Fibroblast of skin of abdomen (primary cell): ENCODE results near the gene THAP8.

ENCODE experiments used
- DNase-seq: peaks from one replicate; pipeline ENCODE4 v3.0.0-alpha.2; 2013

The THAP8 gene

GRCh38 chr19:35993923-35994598 lies 60.0 kb downstream of the THAP8 start:
- no peak for DNase-seq

GRCh38 chr19:35992907-35993765 lies 60.9 kb downstream of the THAP8 start:
- DNase-seq, result no peak

- DNase-seq, result no peak
Observed at GRCh38 chr19:35991731-35992450, 62.2 kb downstream of the THAP8 start.

DNA sequence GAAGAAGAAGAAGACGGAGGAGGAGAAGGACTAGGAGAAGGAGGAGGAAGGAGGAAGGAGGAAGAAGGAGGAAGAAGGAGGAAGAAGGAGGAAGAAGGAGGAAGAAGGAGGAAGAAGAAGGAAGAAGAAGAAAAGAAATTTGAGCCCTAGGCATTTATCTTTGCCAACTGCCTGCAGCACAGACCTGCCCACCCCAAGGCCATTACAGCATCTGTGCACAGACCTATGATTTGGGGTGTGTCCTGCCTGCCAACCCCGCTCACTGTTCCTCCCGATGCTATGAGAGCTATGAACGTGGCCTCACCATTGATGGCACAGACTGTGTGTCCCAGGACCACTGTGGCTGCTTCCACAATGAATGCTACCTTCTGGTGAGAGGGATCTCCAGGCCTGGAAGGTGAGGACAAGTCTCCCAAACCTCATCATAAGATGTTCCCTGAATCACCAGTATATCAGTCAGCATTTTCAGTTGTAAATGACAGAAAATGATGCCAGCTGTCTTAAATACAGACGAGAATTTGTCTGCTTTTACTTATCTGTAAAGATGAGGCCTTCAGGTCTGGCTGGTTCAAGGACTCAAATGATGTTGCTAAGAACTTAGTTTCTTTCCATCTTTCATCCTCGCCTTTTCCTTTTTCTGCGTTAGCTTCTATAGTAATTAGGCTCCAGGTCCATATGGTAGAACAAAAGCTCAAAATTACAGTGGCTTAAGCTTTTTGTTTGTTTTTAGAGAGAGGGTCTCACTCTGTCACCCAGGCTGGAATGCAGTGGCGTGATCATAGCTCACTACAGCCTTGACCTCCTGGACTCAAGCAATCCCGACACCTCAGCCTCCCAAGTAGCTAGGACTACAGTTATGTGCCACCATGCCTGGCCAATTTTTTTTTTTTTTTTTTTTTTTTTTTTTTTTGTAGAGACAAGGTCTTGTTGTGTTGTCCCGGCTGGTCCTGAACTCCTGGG lies 63.0 kb downstream of the THAP8 start:
- DNase-seq, result no peak

DNA sequence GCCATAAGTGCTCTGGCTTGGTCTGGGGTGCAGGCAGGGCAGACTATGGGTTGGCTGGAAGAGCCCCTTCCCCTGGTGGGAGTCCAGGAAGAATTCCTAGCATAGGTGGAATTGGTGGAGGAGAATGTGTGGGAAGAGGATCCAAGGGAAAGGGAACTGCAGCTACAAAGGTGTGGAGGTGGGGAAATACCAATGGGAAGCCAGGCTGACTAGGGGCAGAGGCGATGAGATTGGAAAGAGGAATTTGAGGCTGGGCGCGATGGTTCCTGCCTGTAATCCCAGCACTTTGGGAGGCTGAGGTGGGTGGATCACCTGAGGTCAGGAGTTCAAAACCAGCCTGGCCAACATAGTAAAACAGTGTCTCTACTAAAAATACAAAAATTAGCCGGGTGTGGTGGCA lies 63.9 kb downstream of the THAP8 start:
- DNase-seq, result no peak

- DNase-seq, result no peak
Observed at GRCh38 chr19:35988824-35989223, 65.3 kb downstream of the THAP8 start.

DNA sequence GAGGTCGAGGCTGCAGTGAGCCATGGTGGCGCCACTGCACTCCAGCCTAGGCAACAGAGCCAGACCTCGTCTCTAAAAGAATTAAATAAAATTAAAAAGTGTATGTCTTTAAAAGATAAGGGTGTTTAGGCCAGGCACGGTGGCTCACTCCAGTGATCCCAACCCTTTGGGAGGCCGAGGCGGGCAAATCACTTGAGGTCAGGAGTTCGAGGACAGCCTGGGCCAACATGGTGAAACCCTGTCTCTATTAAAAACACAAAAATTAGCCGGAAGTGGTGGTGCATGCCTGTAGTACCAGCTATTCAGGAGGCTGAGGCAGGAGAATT lies 66.6 kb downstream of the THAP8 start:
- DNase-seq, result no peak

- DNase-seq, result no peak
Observed at GRCh38 chr19:35986664-35987570, 67.2 kb downstream of the THAP8 start.

DNA sequence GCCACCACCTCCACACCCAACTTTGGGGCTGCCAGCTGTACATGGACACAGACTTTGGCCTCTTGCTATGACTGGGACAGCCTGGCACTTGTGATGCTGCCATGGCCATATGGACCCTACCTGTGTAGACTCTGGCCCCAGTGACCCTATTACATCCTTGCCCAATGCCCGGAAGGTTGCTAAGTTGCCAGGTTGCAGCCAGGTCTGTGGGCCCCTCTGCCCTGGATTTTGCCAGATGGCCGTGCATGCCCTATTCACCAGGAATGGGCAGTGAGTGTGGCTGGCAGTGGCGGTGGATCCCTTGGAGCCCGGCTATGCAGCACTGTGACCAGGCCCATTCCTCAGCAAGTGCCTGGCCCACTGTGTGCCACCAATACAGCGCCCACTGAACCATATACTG lies 68.0 kb downstream of the THAP8 start:
- DNase-seq, result no peak
